A549 (cell line): ENCODE measurements around the gene SPTSSA. TPM values are rescaled to one million over a fixed set of nuclear protein-coding genes. Genes with fewer than 3 reads are reported as not detected.
A peak's percentile ranks its signal among the peaks of the same experiment; 100 is the strongest.

ENCODE experiments used
- ATAC-seq, 2 experiments: fragments of 200-7000 bp in 1 of 2; fragments of >200 bp in 1 of 2; cut with Nextera tagmentation in 1 of 2; cut with Tn5 transposase in 1 of 2; 3 replicates each; pipeline versions ENCODE4 v1.8.0 to v1.9.1; 2018 to 2020; ENCODE audit warnings: mild to moderate bottlenecking in 1 of 2, moderate library complexity in 1 of 2
- CTCF ChIA-PET: fragments of 300-600 bp; sonication (Branson Sonifier 250); formaldehyde crosslinking; extraction: SDS; loops from one replicate; lab custom pipeline; 2021; ENCODE audit warnings: antibody characterized with exemption, inconsistent platforms; lab: Yijun Ruan, JAX
- POLR2A ChIA-PET: fragments of 350-600 bp; formaldehyde crosslinking; extraction: SDS; loops from one replicate; lab custom pipeline; 2021; ENCODE audit warnings: antibody characterized with exemption, inconsistent platforms; lab: Yijun Ruan, JAX
- DNase-seq, 2 experiments: peaks; one replicate each; pipeline versions ENCODE4 v3.0.0 to v3.0.0-alpha.2; 2011 to 2016; ENCODE audit warnings: low read depth in 1 of 2, low spot score in 1 of 2
- FAIRE-seq: peaks from 2 replicates; lab custom pipeline; 2011; peaks lifted over from hg19 to GRCh38; lab: Jason Lieb, UNC
- H3K27ac ChIP-seq, 2 experiments: fragments of >200 bp; sonication (Bioruptor Twin); formaldehyde crosslinking; 3 replicates each; pipeline ENCODE4 v1.5.1; 2016 to 2017
- H3K4me1 ChIP-seq: fragments of >200 bp; sonication (Bioruptor Twin); formaldehyde crosslinking; 3 replicates; pipeline ENCODE4 v1.6.1; 2016
- H3K4me2 ChIP-seq: fragments of >200 bp; sonication (Bioruptor Twin); formaldehyde crosslinking; 3 replicates; pipeline ENCODE4 v1.6.1; 2016
- H3K4me3 ChIP-seq: fragments of >200 bp; sonication (Bioruptor Twin); formaldehyde crosslinking; 3 replicates; pipeline ENCODE4 v1.5.1; 2016
- H3K9me3 ChIP-seq: fragments of >200 bp; sonication (Bioruptor Twin); formaldehyde crosslinking; 3 replicates; pipeline ENCODE4 v1.6.1; 2016
- CBX2 ChIP-seq: fragments of 200-600 bp; sonication (generic); IDR thresholded peaks from 2 replicates; pipeline ENCODE4 v1.6.1; 2016; ENCODE audit warnings: low read depth, mild to moderate bottlenecking, borderline replicate concordance
- CEBPB ChIP-seq, 2 experiments: fragments of >200 bp in 1 of 2; sonication (Bioruptor Twin) in 1 of 2; formaldehyde crosslinking in 1 of 2; IDR thresholded peaks; 2 replicates each; pipeline ENCODE4 v1.6.1; 2012 to 2016
- EP300 ChIP-seq, 2 experiments: fragments of >200 bp; sonication (Bioruptor Twin); formaldehyde crosslinking; IDR thresholded peaks; 2 replicates in 1 of 2; 3 replicates in 1 of 2; pipeline ENCODE4 v1.6.1; 2016 to 2017
- FOSB ChIP-seq: fragments of 250-450 bp; sonication (Bioruptor Pico); IDR thresholded peaks from 2 replicates; pipeline ENCODE4 v1.5.0; 2020; ENCODE audit warnings: mild to moderate bottlenecking, moderate library complexity
- FOSL2 ChIP-seq, 2 experiments: fragments of 450-650 bp in 1 of 2; fragments of >200 bp in 1 of 2; sonication (Bioruptor Twin) in 1 of 2; formaldehyde crosslinking; IDR thresholded peaks; 2 replicates each; pipeline versions ENCODE4 v1.5.0 to v1.6.1; 2016 to 2020; ENCODE audit warnings: mild to moderate bottlenecking in 1 of 2, moderate library complexity in 1 of 2
- FOXS1 ChIP-seq: fragments of 250-450 bp; sonication (Bioruptor Pico); IDR thresholded peaks from 2 replicates; pipeline ENCODE4 v1.5.0; 2020; ENCODE audit warnings: mild to moderate bottlenecking, moderate library complexity
- HDAC2 ChIP-seq: fragments of 200-600 bp; sonication (generic); IDR thresholded peaks from 2 replicates; pipeline ENCODE4 v1.6.1; 2016
- HES2 ChIP-seq: fragments of >200 bp; sonication (Bioruptor Twin); formaldehyde crosslinking; IDR thresholded peaks from 2 replicates; pipeline ENCODE4 v1.6.1; 2016
- HOXB13 ChIP-seq: fragments of 250-450 bp; sonication (Bioruptor Pico); IDR thresholded peaks from 2 replicates; pipeline ENCODE4 v1.5.0; 2020; ENCODE audit warnings: low read depth, mild to moderate bottlenecking, moderate library complexity
- JUN ChIP-seq, 2 experiments: fragments of >200 bp; sonication (Bioruptor Twin); formaldehyde crosslinking; IDR thresholded peaks; 2 replicates in 1 of 2; 3 replicates in 1 of 2; pipeline ENCODE4 v1.6.1; 2016 to 2017
- JUNB ChIP-seq: fragments of >200 bp; sonication (Bioruptor Twin); formaldehyde crosslinking; IDR thresholded peaks from 2 replicates; pipeline ENCODE4 v1.6.1; 2016
- MAFK ChIP-seq: fragments of 450-650 bp; IDR thresholded peaks from 2 replicates; pipeline ENCODE4 v1.6.1; 2014; ENCODE audit not compliant: partially characterized antibody
- NPAS2 ChIP-seq: fragments of 250-450 bp; sonication (Bioruptor Pico); IDR thresholded peaks from 2 replicates; pipeline ENCODE4 v1.8.0; 2022; ENCODE audit warnings: mild to moderate bottlenecking, moderate library complexity, borderline replicate concordance
- NR3C1 ChIP-seq: fragments of >200 bp; sonication (Bioruptor Twin); formaldehyde crosslinking; IDR thresholded peaks from 3 replicates; pipeline ENCODE4 v1.6.1; 2017
- SMC3 ChIP-seq: fragments of >200 bp; sonication (Bioruptor Twin); formaldehyde crosslinking; IDR thresholded peaks from 3 replicates; pipeline ENCODE4 v1.6.1; 2018; ENCODE audit warnings: inconsistent platforms
- SREBF2 ChIP-seq: fragments of 450-650 bp; IDR thresholded peaks from 2 replicates; pipeline ENCODE4 v1.6.1; 2014; ENCODE audit warnings: mild to moderate bottlenecking, moderate library complexity
- USF2 ChIP-seq: fragments of 450-650 bp; IDR thresholded peaks from 2 replicates; pipeline ENCODE4 v1.6.1; 2014; ENCODE audit warnings: antibody characterized with exemption
- ZC3H11A ChIP-seq: fragments of 450-650 bp; IDR thresholded peaks from 2 replicates; pipeline ENCODE4 v1.6.1; 2014; ENCODE audit warnings: antibody characterized with exemption, mild to moderate bottlenecking
- ZSCAN20 ChIP-seq: fragments of 250-450 bp; sonication (Bioruptor Pico); IDR thresholded peaks from 2 replicates; pipeline ENCODE4 v1.8.0; 2022; ENCODE audit warnings: mild to moderate bottlenecking, moderate library complexity
- WGBS: methylation state at CpG from one replicate; pipeline ENCODE4 v1.1.6; 2017; ENCODE audit errors: missing lambda C conversion rate; 5-methylcytosine and 5-hydroxymethylcytosine counted together
- polyA plus RNA-seq, 4 experiments: library from polyadenylated mRNA; depleted of rRNA in 3 of 4; stranded (reverse); fragments of >200 nt; fragmentation: RNase III in 1 of 4; extraction: RNeasy Plus Mini Kit Qiagen cat#74134 plus additional on column Dnase treatment in 1 of 4; gene quantifications; 2 replicates in 3 of 4; 3 replicates in 1 of 4; pipeline ENCODE4 v1.2.3, GENCODE V29; 2011 to 2017
- TF ChIP-seq, protein P1 (sequence below): IDR thresholded peaks from 2 replicates; pipeline ENCODE4 v1.6.1; 2012
- TF ChIP-seq, protein P2 (sequence below): fragments of >200 bp; sonication (Bioruptor Twin); formaldehyde crosslinking; IDR thresholded peaks from 3 replicates; pipeline ENCODE4 v1.6.1; 2016
- TF ChIP-seq, protein P3 (sequence below): IDR thresholded peaks from 2 replicates; pipeline ENCODE4 v1.6.1; 2012; ENCODE audit warnings: low read depth, borderline replicate concordance

SPTSSA gene
- polyA plus RNA-seq, 2 of the 4 experiments (the other 2 are of a cell fraction), result 68.0 to 105 TPM

- FAIRE-seq (no peak), DNase-seq (no peak), ATAC-seq (peak in 1 of 2 experiments; percentile 50; a peak in 1 of 6 replicates)
- ChIA-PET CTCF (interaction anchor here (1.0 kb wide), 1 partner anchor 21 kb away, joined by 3 read pairs; no protein-coding TSS in a partner anchor), POLR2A (no interaction called here)
- H3K27ac ChIP-seq, result peak overlapping the region in 1 of 2 experiments; percentile 18; a peak in 3 of 6 replicates
- H3K4me3 ChIP-seq, result no peak overlapping the region
- no peaks in the 10 kb centered on the region for H3K4me1 ChIP-seq
- WGBS, result 81% methylated on average over 5 of the region's 5 CpGs
- no peak overlapping the region for H3K4me2 ChIP-seq
- H3K9me3 ChIP-seq, result peaks cover 8% of the 10 kb centered on the region; the same call in 2 of the 3 replicates
- TF ChIP-seq USF2 (0 out of 2 replicates have a peak, but pooled peaks have one; percentile 5), NPAS2 (CRISPR knock-in tag) (no peak), NR3C1 (no peak), FOSL2 (IDR thresholded peaks at IDR 0.05) (no peak), FOSL2 (CRISPR knock-in tag; IDR thresholded peaks at IDR 0.05) (peak; percentile 9; the same call in 1 of the 2 replicates)
Observed at GRCh38 chr14:34425095-34425851, 36.8 kb downstream of the SPTSSA start.

DNA sequence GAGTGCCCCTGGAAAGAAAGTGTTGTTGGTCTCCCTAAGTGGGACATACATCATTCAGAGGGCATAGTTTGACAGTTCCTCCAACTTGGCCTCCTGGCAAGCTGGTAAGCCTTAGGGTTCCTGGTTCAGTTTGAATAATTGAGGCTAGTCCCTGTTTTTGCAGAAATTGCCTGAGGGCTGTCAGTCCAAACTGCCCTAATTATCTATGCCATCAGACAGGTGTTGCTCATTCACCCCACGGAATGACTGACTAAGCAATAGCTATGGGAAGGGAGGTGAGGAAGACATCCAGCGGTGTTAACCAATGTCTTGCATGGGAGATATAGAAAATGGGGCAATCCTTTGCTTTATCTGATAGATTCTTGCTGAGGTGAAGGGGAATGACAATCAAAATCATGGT, 37.6 kb downstream of the SPTSSA start:
- ChIA-PET POLR2A (no interaction called here), CTCF (interaction anchor here (1.0 kb wide), 1 partner anchor 20 kb away, joined by 3 read pairs; no protein-coding TSS in a partner anchor)
- no peak overlapping the region for H3K27ac ChIP-seq
- WGBS, result 93% methylated on average over 2 of the region's 2 CpGs
- peaks cover 15% of the 10 kb centered on the region; the same call in 2 of the 3 replicates for H3K9me3 ChIP-seq
- ATAC-seq, result no peak
- FAIRE-seq, result no peak
- no peak overlapping the region for H3K4me3 ChIP-seq
- no peak for TF ChIP-seq HOXB13
- TF ChIP-seq MAFK, result peak; percentile 2
- no peak overlapping the region for H3K4me2 ChIP-seq
- no peak for DNase-seq
- no peaks in the 10 kb centered on the region for H3K4me1 ChIP-seq

DNA sequence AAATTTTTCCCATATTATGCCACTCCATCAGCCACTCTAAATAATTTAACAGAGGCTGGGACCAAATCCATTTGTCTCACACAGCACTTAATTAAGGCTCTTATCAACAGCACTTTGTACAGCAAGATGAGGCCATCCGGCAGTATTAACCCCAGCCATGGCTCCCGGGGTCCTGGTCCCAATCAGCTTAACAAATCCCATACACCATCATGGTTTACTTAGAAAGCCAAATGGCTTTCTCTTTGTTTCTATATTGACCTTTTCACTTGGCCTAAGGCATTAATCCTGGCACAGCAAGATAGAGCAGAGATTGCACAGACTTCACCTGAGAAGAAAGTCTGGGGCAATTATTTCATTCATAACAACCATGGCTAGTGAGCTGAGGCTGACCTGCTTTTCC, 38.6 kb downstream of the SPTSSA start:
- CTCF ChIA-PET, result interaction anchor here (0.6 to 0.9 kb wide), 2 partner anchors 15 to 92 kb away, joined by 3 read pairs; no protein-coding TSS in a partner anchor
- DNase-seq (no peak), FAIRE-seq (no peak), ATAC-seq (no peak)
- 74% methylated on average over 2 of the region's 2 CpGs for WGBS
- no peaks in the 10 kb centered on the region for H3K4me1 ChIP-seq
- H3K4me3 ChIP-seq, result no peak overlapping the region
- TF ChIP-seq, protein P1, sequence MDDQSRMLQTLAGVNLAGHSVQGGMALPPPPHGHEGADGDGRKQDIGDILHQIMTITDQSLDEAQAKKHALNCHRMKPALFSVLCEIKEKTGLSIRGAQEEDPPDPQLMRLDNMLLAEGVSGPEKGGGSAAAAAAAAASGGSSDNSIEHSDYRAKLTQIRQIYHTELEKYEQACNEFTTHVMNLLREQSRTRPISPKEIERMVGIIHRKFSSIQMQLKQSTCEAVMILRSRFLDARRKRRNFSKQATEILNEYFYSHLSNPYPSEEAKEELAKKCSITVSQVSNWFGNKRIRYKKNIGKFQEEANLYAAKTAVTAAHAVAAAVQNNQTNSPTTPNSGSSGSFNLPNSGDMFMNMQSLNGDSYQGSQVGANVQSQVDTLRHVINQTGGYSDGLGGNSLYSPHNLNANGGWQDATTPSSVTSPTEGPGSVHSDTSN, result no peak
- TF ChIP-seq, protein P2, sequence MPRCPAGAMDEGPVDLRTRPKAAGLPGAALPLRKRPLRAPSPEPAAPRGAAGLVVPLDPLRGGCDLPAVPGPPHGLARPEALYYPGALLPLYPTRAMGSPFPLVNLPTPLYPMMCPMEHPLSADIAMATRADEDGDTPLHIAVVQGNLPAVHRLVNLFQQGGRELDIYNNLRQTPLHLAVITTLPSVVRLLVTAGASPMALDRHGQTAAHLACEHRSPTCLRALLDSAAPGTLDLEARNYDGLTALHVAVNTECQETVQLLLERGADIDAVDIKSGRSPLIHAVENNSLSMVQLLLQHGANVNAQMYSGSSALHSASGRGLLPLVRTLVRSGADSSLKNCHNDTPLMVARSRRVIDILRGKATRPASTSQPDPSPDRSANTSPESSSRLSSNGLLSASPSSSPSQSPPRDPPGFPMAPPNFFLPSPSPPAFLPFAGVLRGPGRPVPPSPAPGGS, result no peak
- TF ChIP-seq HES2, result no peak
- TF ChIP-seq JUNB, result no peak
- TF ChIP-seq, protein P3, sequence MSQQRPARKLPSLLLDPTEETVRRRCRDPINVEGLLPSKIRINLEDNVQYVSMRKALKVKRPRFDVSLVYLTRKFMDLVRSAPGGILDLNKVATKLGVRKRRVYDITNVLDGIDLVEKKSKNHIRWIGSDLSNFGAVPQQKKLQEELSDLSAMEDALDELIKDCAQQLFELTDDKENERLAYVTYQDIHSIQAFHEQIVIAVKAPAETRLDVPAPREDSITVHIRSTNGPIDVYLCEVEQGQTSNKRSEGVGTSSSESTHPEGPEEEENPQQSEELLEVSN, result no peak
- TF ChIP-seq HDAC2, result no peak
- TF ChIP-seq FOSL2 (IDR thresholded peaks at IDR 0.05), result no peak
- TF ChIP-seq FOSL2 (CRISPR knock-in tag; IDR thresholded peaks at IDR 0.05), result no peak
- no peak for TF ChIP-seq JUN (IDR thresholded peaks at IDR 0.05)
- no peak for TF ChIP-seq FOXS1 (CRISPR knock-in tag)
- no peak for TF ChIP-seq SMC3
- no peak for TF ChIP-seq SREBF2
- no peak for TF ChIP-seq EP300 (IDR thresholded peaks at IDR 0.05)
- TF ChIP-seq CEBPB (IDR thresholded peaks at IDR 0.05), result no peak
- no peak for TF ChIP-seq FOSB (CRISPR knock-in tag)
- no peak for TF ChIP-seq ZSCAN20 (CRISPR knock-in tag)
- no peak for TF ChIP-seq CBX2
- no peak for TF ChIP-seq ZC3H11A
- no peak overlapping the region for H3K4me2 ChIP-seq
- POLR2A ChIA-PET, result no interaction called here
- peaks cover 15% of the 10 kb centered on the region; the same call in 2 of the 3 replicates for H3K9me3 ChIP-seq
- peak overlapping the region in 1 of 2 experiments; percentile 25; a peak in 1 of 6 replicates for H3K27ac ChIP-seq
